T-cell (primary cell): Measurements from ENCODE around the gene DAPK1. TPM values are rescaled to one million over a fixed set of nuclear protein-coding genes. Genes with fewer than 3 reads are reported as not detected.

ENCODE experiments used
- ATAC-seq, 4 experiments: fragments of 200-7000 bp in 3 of 4; fragments of 150-1000 bp in 1 of 4; cut with Tn5 transposase; replicated peaks in 1 of 4; 1 replicate in 3 of 4; 2 replicates in 1 of 4; pipeline ENCODE4 v1.10.0; 2021; ENCODE audit warnings: moderate library complexity in 3 of 4, mild to moderate bottlenecking in 2 of 4, moderate number of reproducible peaks in 1 of 4
- CTCF ChIA-PET, 2 donors: fragments of 300-600 bp; sonication (Branson Sonifier 250); formaldehyde crosslinking; loops; one replicate each; lab custom pipeline; 2022; ENCODE audit warnings: antibody characterized with exemption in 2 of 2; lab: Charles Lee
- POLR2A ChIA-PET, 2 donors: fragments of 300-600 bp; sonication (Branson Sonifier 250); formaldehyde crosslinking; loops; one replicate each; lab custom pipeline; 2022; ENCODE audit warnings: antibody characterized with exemption in 2 of 2; lab: Charles Lee
- DNase-seq, 35 experiments: peaks; one replicate each; pipeline versions ENCODE4 v3.0.0 to v3.0.0-alpha.2; 2013 to 2023
- H3K27ac ChIP-seq: one replicate; pipeline ENCODE4 v1.5.1; 2013; ENCODE audit warnings: low read length
- H3K27me3 ChIP-seq, 2 experiments: replicated peaks in 1 of 2; 1 replicate in 1 of 2; 2 replicates in 1 of 2; pipeline versions ENCODE4 v1.6.1 to v1.7.0; 2013; ENCODE audit warnings: low read length in 1 of 2, mixed read lengths in 1 of 2; ENCODE audit not compliant: control insufficient read depth in 2 of 2, insufficient read depth in 2 of 2; ENCODE audit errors: extremely low read depth in 1 of 2
- H3K36me3 ChIP-seq, 2 donors: 1 replicate in 1 of 2; 2 replicates in 1 of 2; pipeline versions ENCODE4 v1.6.1 to v1.7.0; 2013; ENCODE audit warnings: low read length in 1 of 2; ENCODE audit not compliant: control insufficient read depth in 2 of 2, insufficient read depth in 1 of 2; ENCODE audit errors: extremely low read depth in 1 of 2
- H3K4me1 ChIP-seq, 2 experiments: 1 replicate in 1 of 2; 2 replicates in 1 of 2; pipeline versions ENCODE4 v1.6.1 to v1.7.0; 2013; ENCODE audit warnings: low read length in 2 of 2, mixed read lengths in 1 of 2; ENCODE audit not compliant: insufficient read depth in 2 of 2, control insufficient read depth in 1 of 2; ENCODE audit errors: extremely low read depth in 1 of 2
- H3K4me3 ChIP-seq, 2 donors: 1 replicate in 1 of 2; 2 replicates in 1 of 2; pipeline versions ENCODE4 v1.5.1 to v1.7.0; 2013; ENCODE audit warnings: mild to moderate bottlenecking in 2 of 2, low read length in 1 of 2, moderate library complexity in 1 of 2; ENCODE audit not compliant: control insufficient read depth in 1 of 2; ENCODE audit errors: extremely low read depth in 1 of 2
- H3K9me3 ChIP-seq: 2 replicates; pipeline ENCODE4 v1.7.0; 2013
- H3K27ac Mint-ChIP-seq, 2 donors: one replicate each; pipeline ENCODE4 v1.8.0; 2020 to 2021; ENCODE audit warnings: mild to moderate bottlenecking in 2 of 2, mixed read lengths in 2 of 2
- H3K27me3 Mint-ChIP-seq, 2 donors: one replicate each; pipeline ENCODE4 v1.8.0; 2021 to 2022; ENCODE audit warnings: mixed read lengths in 2 of 2
- H3K36me3 Mint-ChIP-seq: one replicate; pipeline ENCODE4 v1.8.0; 2021; ENCODE audit warnings: mixed read lengths
- H3K4me1 Mint-ChIP-seq, 3 donors: one replicate each; pipeline ENCODE4 v1.8.0; 2020 to 2022; ENCODE audit warnings: mixed read lengths in 3 of 3, mild to moderate bottlenecking in 1 of 3
- H3K4me3 Mint-ChIP-seq, 3 donors: one replicate each; pipeline ENCODE4 v1.8.0; 2020 to 2022; ENCODE audit warnings: mild to moderate bottlenecking in 3 of 3, mixed read lengths in 3 of 3, moderate library complexity in 3 of 3
- H3K9me3 Mint-ChIP-seq, 3 donors: one replicate each; pipeline ENCODE4 v1.8.0; 2020 to 2022; ENCODE audit warnings: mixed read lengths in 3 of 3
- WGBS: methylation state at CpG from one replicate; pipeline ENCODE4 v1.1.5; 2013; ENCODE audit warnings: missing lambda C conversion rate; ENCODE audit not compliant: insufficient coverage; 5-methylcytosine and 5-hydroxymethylcytosine counted together
- total RNA-seq, 35 experiments: library from RNA in 6 of 35; stranded (reverse) in 6 of 35; fragments of 120-200 nt in 1 of 35; gene quantifications; one replicate each; pipeline versions ENCODE4 v1.2.1 to v1.2.4 and lab custom pipeline; 2013 to 2026

Gene DAPK1
- total RNA-seq, 5 donors from 2014 or later (not counting 1 experiment from before 2014, with no cell fraction given) = 1.7 to 4.2 (median 2.8) TPM

GRCh38 chr9:87701491-87701890, 203.8 kb downstream of the DAPK1 start:
- H3K4me1 ChIP-seq = peaks cover 0 to 9% of the 10 kb centered on the region in 2 experiments
- Mint-ChIP-seq H3K27me3 (no peaks in the 10 kb centered on the region), H3K4me1 (peaks cover 0 to 3% (median 3%) of the 10 kb centered on the region in 3 donors), H3K4me3 (no peak overlapping the region), H3K36me3 (no peaks in the 10 kb centered on the region), H3K9me3 (no peaks in the 10 kb centered on the region), H3K27ac (no peak overlapping the region)
- no peaks in the 10 kb centered on the region for H3K27me3 ChIP-seq
- ATAC-seq (no peak), DNase-seq (no peak)
- 100% methylated on average over 4 of the region's 9 CpGs for WGBS
- peaks cover 0 to 8% of the 10 kb centered on the region in 2 donors for H3K36me3 ChIP-seq
- H3K9me3 ChIP-seq = no peaks in the 10 kb centered on the region
- CTCF ChIA-PET = interaction anchor here in 1 of 2 donors (0.6 kb wide), 1 partner anchor 18 kb away, joined by 3 read pairs; no protein-coding TSS in a partner anchor
- H3K27ac ChIP-seq = no peak overlapping the region
- no peak overlapping the region for H3K4me3 ChIP-seq
- POLR2A ChIA-PET = no interaction called here

- Histone ChIP-seq H3K36me3 (peaks cover 0 to 8% of the 10 kb centered on the region in 2 donors), H3K27ac (no peak overlapping the region), H3K27me3 (no peaks in the 10 kb centered on the region), H3K4me3 (no peak overlapping the region), H3K9me3 (no peaks in the 10 kb centered on the region), H3K4me1 (peaks cover 1 to 9% of the 10 kb centered on the region in 2 experiments)
- no peaks in the 10 kb centered on the region for H3K27me3 Mint-ChIP-seq
- no peaks in the 10 kb centered on the region for H3K36me3 Mint-ChIP-seq
- H3K9me3 Mint-ChIP-seq = no peaks in the 10 kb centered on the region
- DNase-seq (no peak), ATAC-seq (no peak)
- POLR2A ChIA-PET = no interaction called here
- 83% methylated on average over 1 of the region's 6 CpGs for WGBS
- H3K27ac Mint-ChIP-seq = no peak overlapping the region
- H3K4me3 Mint-ChIP-seq = no peak overlapping the region
- CTCF ChIA-PET = interaction anchor here in 1 of 2 donors (0.5 kb wide), 1 partner anchor 322 kb away, joined by 5 read pairs; no protein-coding TSS in a partner anchor
- peaks cover 0 to 3% (median 3%) of the 10 kb centered on the region in 3 donors for H3K4me1 Mint-ChIP-seq
Observed at GRCh38 chr9:87701931-87702421, 204.3 kb downstream of the DAPK1 start.

GRCh38 chr9:87702921-87703320, 205.3 kb downstream of the DAPK1 start:
- 95% methylated on average over 8 of the region's 9 CpGs for WGBS
- peaks cover 0 to 3% of the 10 kb centered on the region in 2 experiments for H3K27me3 ChIP-seq
- H3K9me3 Mint-ChIP-seq = no peaks in the 10 kb centered on the region
- peaks cover 0 to 8% of the 10 kb centered on the region in 2 donors for H3K36me3 ChIP-seq
- no peak overlapping the region for H3K4me3 Mint-ChIP-seq
- no peaks in the 10 kb centered on the region for H3K36me3 Mint-ChIP-seq
- CTCF ChIA-PET = no interaction called here
- ATAC-seq = no peak
- no peaks in the 10 kb centered on the region for H3K9me3 ChIP-seq
- H3K4me3 ChIP-seq = no peak overlapping the region
- peaks cover 9 to 17% of the 10 kb centered on the region in 2 experiments for H3K4me1 ChIP-seq
- DNase-seq = no peak
- H3K27me3 Mint-ChIP-seq = peaks cover 0 to 4% of the 10 kb centered on the region in 2 donors
- no peak overlapping the region for H3K27ac ChIP-seq
- POLR2A ChIA-PET = no interaction called here
- H3K4me1 Mint-ChIP-seq = peaks cover 6 to 10% (median 7%) of the 10 kb centered on the region in 3 donors
- no peak overlapping the region for H3K27ac Mint-ChIP-seq

GRCh38 chr9:87703636-87704276, 206.1 kb downstream of the DAPK1 start:
- WGBS = 98% methylated on average over 7 of the region's 7 CpGs
- peaks cover 0 to 8% of the 10 kb centered on the region in 2 donors for H3K36me3 ChIP-seq
- H3K4me3 Mint-ChIP-seq = no peak overlapping the region
- peaks cover 0 to 5% of the 10 kb centered on the region in 2 donors for H3K27me3 Mint-ChIP-seq
- H3K27ac Mint-ChIP-seq = no peak overlapping the region
- peaks cover 9 to 23% of the 10 kb centered on the region in 2 experiments for H3K4me1 ChIP-seq
- H3K27me3 ChIP-seq = peaks cover 0 to 3% of the 10 kb centered on the region in 2 experiments
- ATAC-seq = no peak
- H3K9me3 ChIP-seq = no peaks in the 10 kb centered on the region
- ChIA-PET POLR2A (no interaction called here), CTCF (no interaction called here)
- H3K9me3 Mint-ChIP-seq = no peaks in the 10 kb centered on the region
- H3K4me3 ChIP-seq = no peak overlapping the region
- H3K36me3 Mint-ChIP-seq = no peaks in the 10 kb centered on the region
- H3K27ac ChIP-seq = no peak overlapping the region
- peaks cover 12 to 17% (median 14%) of the 10 kb centered on the region in 3 donors for H3K4me1 Mint-ChIP-seq
- DNase-seq = no peak

- ATAC-seq = no peak
Observed at GRCh38 chr9:87704342-87704741, 206.7 kb downstream of the DAPK1 start.

GRCh38 chr9:87706066-87706739, 208.5 kb downstream of the DAPK1 start:
- Histone ChIP-seq H3K36me3 (peaks cover 0 to 8% of the 10 kb centered on the region in 2 donors), H3K27ac (no peak overlapping the region), H3K4me3 (no peak overlapping the region), H3K9me3 (no peaks in the 10 kb centered on the region), H3K27me3 (peaks cover 0 to 5% of the 10 kb centered on the region in 2 experiments), H3K4me1 (peaks cover 31 to 42% of the 10 kb centered on the region in 2 experiments)
- H3K4me3 Mint-ChIP-seq = no peak overlapping the region
- H3K27me3 Mint-ChIP-seq = peaks cover 0 to 5% of the 10 kb centered on the region in 2 donors
- 93% methylated on average over 31 of the region's 39 CpGs for WGBS
- H3K4me1 Mint-ChIP-seq = peaks cover 31 to 35% (median 35%) of the 10 kb centered on the region in 3 donors
- ChIA-PET CTCF (no interaction called here), POLR2A (no interaction called here)
- no peak for ATAC-seq
- no peaks in the 10 kb centered on the region for H3K36me3 Mint-ChIP-seq
- H3K27ac Mint-ChIP-seq = no peak overlapping the region
- H3K9me3 Mint-ChIP-seq = no peaks in the 10 kb centered on the region
- no peak for DNase-seq

More at GRCh38 chr9:87704342-87704741, 206.7 kb downstream of the DAPK1 start:
- peaks cover 14 to 29% of the 10 kb centered on the region in 2 experiments for H3K4me1 ChIP-seq
- Mint-ChIP-seq H3K4me1 (peaks cover 18 to 22% (median 20%) of the 10 kb centered on the region in 3 donors), H3K4me3 (no peak overlapping the region), H3K36me3 (no peaks in the 10 kb centered on the region), H3K27ac (no peak overlapping the region), H3K27me3 (peaks cover 0 to 5% of the 10 kb centered on the region in 2 donors), H3K9me3 (no peaks in the 10 kb centered on the region)
- WGBS = 65% methylated on average over 5 of the region's 6 CpGs
- no peak overlapping the region for H3K4me3 ChIP-seq
- ChIA-PET POLR2A (no interaction called here), CTCF (no interaction called here)
- peaks cover 0 to 8% of the 10 kb centered on the region in 2 donors for H3K36me3 ChIP-seq
- peaks cover 0 to 3% of the 10 kb centered on the region in 2 experiments for H3K27me3 ChIP-seq
- no peak overlapping the region for H3K27ac ChIP-seq
- H3K9me3 ChIP-seq = no peaks in the 10 kb centered on the region
- DNase-seq = no peak
